Esophagus muscularis mucosa (tissue), 4 donors: ENCODE results near the gene LRRC8C. TPM values are rescaled to one million over a fixed set of nuclear protein-coding genes. Genes with fewer than 3 reads are reported as not detected.

ENCODE experiments used
- DNase-seq: peaks from one replicate; pipeline ENCODE4 v3.0.0-alpha.2; 2017; ENCODE audit errors: extremely low spot score
- H3K27ac ChIP-seq, 4 donors: fragments of 200-600 bp; sonication (generic); replicated peaks in 1 of 4; 1 replicate in 3 of 4; 2 replicates in 1 of 4; pipeline ENCODE4 v1.5.1; 2016 to 2019; ENCODE audit warnings: mild to moderate bottlenecking in 1 of 4
- H3K27me3 ChIP-seq, 4 donors: fragments of 200-600 bp; sonication (generic); one replicate each; pipeline versions ENCODE4 v1.5.1 to v1.6.0; 2016 to 2019
- H3K36me3 ChIP-seq, 4 donors: fragments of 200-600 bp; sonication (generic); one replicate each; pipeline ENCODE4 v1.5.1; 2016 to 2019
- H3K4me1 ChIP-seq, 4 donors: fragments of 200-600 bp; sonication (generic); one replicate each; pipeline ENCODE4 v1.5.1; 2016 to 2019
- H3K4me3 ChIP-seq, 4 donors: fragments of 200-600 bp; sonication (generic); 1 replicate in 2 of 4; 2 replicates in 2 of 4; pipeline ENCODE4 v1.5.1; 2016 to 2019; ENCODE audit warnings: mild to moderate bottlenecking in 4 of 4, moderate library complexity in 1 of 4
- H3K9me3 ChIP-seq, 4 donors: fragments of 200-600 bp; sonication (generic); 1 replicate in 3 of 4; 2 replicates in 1 of 4; pipeline ENCODE4 v1.5.1; 2016 to 2019
- CTCF ChIP-seq, 3 experiments: fragments of 200-600 bp in 2 of 3; fragments of 450-650 bp in 1 of 3; sonication (generic) in 2 of 3; IDR thresholded peaks; one replicate each; pipeline ENCODE4 v1.5.1; 2017 to 2019; ENCODE audit warnings: antibody characterized with exemption in 3 of 3, mild to moderate bottlenecking in 2 of 3, moderate library complexity in 1 of 3
- EP300 ChIP-seq: sonication (generic); formaldehyde crosslinking; IDR thresholded peaks from one replicate; pipeline ENCODE4 v1.6.1; 2017; ENCODE audit warnings: antibody characterized with exemption
- POLR2A ChIP-seq: fragments of 450-650 bp; IDR thresholded peaks from one replicate; pipeline ENCODE4 v1.6.1; 2017; ENCODE audit warnings: antibody characterized with exemption, moderate library complexity, mild to moderate bottlenecking, low read depth
- POLR2AphosphoS5 ChIP-seq, 2 donors: sonication (generic); formaldehyde crosslinking; IDR thresholded peaks; one replicate each; pipeline ENCODE4 v1.6.1; 2017; ENCODE audit warnings: antibody characterized with exemption in 2 of 2
- WGBS: methylation state at CpG from one replicate; pipeline ENCODE4 v1.1.5; 2018; 5-methylcytosine and 5-hydroxymethylcytosine counted together
- intact Hi-C: fragments of 100-400 bp; cut with DNase I; formaldehyde crosslinking; loops from one replicate; pipeline ENCODE4 v1.15.1; 2023
- total RNA-seq, 4 donors: library from RNA; depleted of rRNA; stranded (reverse); fragments of >200 nt; gene quantifications; one replicate each; pipeline versions ENCODE4 v1.1.0 to v1.2.1, GENCODE V29; 2016

LRRC8C gene
- total RNA-seq, 4 donors from 2014 or later: 5.8 to 8.9 (median 7.4) TPM

GRCh38 chr1:89724369-89725010 lies 91.6 kb downstream of the LRRC8C start:
- Histone ChIP-seq H3K36me3 (no peaks in the 10 kb centered on the region), H3K27me3 (no peaks in the 10 kb centered on the region), H3K4me1 (peaks cover 19 to 33% (median 26%) of the 10 kb centered on the region in 4 donors), H3K9me3 (no peaks in the 10 kb centered on the region), H3K4me3 (no peak overlapping the region), H3K27ac (peak overlapping the region; percentile 18 to 37 (median 35))
- intact Hi-C loops: no loop called here
- TF ChIP-seq POLR2A (no peak), POLR2AphosphoS5 (IDR thresholded peaks at IDR 0.05) (peak in 1 of 2 donors; percentile 40)
- 57% methylated on average over 3 of the region's 3 CpGs for WGBS
- DNase-seq: no peak

GRCh38 chr1:89725011-89725370 lies 92.1 kb downstream of the LRRC8C start:
- no peaks in the 10 kb centered on the region for H3K27me3 ChIP-seq
- no peak for DNase-seq
- H3K36me3 ChIP-seq: no peaks in the 10 kb centered on the region
- WGBS: 43% methylated on average over 4 of the region's 4 CpGs
- TF ChIP-seq EP300: no peak
- no peak for TF ChIP-seq CTCF (IDR thresholded peaks at IDR 0.05)
- TF ChIP-seq POLR2A: no peak
- no peak for TF ChIP-seq POLR2AphosphoS5 (IDR thresholded peaks at IDR 0.05)
- no peaks in the 10 kb centered on the region for H3K9me3 ChIP-seq
- H3K4me1 ChIP-seq: peaks cover 15 to 28% (median 22%) of the 10 kb centered on the region in 4 donors
- no peak overlapping the region for H3K4me3 ChIP-seq
- peak overlapping the region; percentile 18 to 37 (median 35) for H3K27ac ChIP-seq
- intact Hi-C loops: no loop called here

- 84% methylated on average over 4 of the region's 4 CpGs for WGBS
- Histone ChIP-seq H3K4me1 (peaks cover 12 to 25% (median 20%) of the 10 kb centered on the region in 4 donors), H3K9me3 (no peaks in the 10 kb centered on the region), H3K27me3 (no peaks in the 10 kb centered on the region), H3K27ac (peak overlapping the region in 2 of 4 donors; percentile 7 to 18), H3K4me3 (no peak overlapping the region), H3K36me3 (no peaks in the 10 kb centered on the region)
- TF ChIP-seq EP300 (no peak), CTCF (IDR thresholded peaks at IDR 0.05) (no peak), POLR2AphosphoS5 (IDR thresholded peaks at IDR 0.05) (no peak), POLR2A (no peak)
- intact Hi-C loops: no loop called here
- DNase-seq: no peak
Observed at GRCh38 chr1:89725631-89726030, 92.7 kb downstream of the LRRC8C start.

- Histone ChIP-seq H3K4me1 (peaks cover 12 to 25% (median 20%) of the 10 kb centered on the region in 4 donors), H3K27ac (peak overlapping the region; percentile 20 to 60 (median 35)), H3K27me3 (no peaks in the 10 kb centered on the region), H3K9me3 (no peaks in the 10 kb centered on the region), H3K4me3 (no peak overlapping the region), H3K36me3 (no peaks in the 10 kb centered on the region)
- TF ChIP-seq POLR2AphosphoS5 (IDR thresholded peaks at IDR 0.05): peak in 1 of 2 donors; percentile 7
- no peak for TF ChIP-seq EP300
- intact Hi-C loops: no loop called here
- WGBS: 76% methylated on average over 12 of the region's 12 CpGs
- DNase-seq: no peak
Observed at GRCh38 chr1:89727517-89728312, 94.8 kb downstream of the LRRC8C start.

GRCh38 chr1:89728381-89728780 lies 95.5 kb downstream of the LRRC8C start:
- Histone ChIP-seq H3K9me3 (no peaks in the 10 kb centered on the region), H3K4me3 (no peak overlapping the region), H3K4me1 (peaks cover 12 to 25% (median 20%) of the 10 kb centered on the region in 4 donors), H3K36me3 (no peaks in the 10 kb centered on the region), H3K27me3 (no peaks in the 10 kb centered on the region), H3K27ac (peak overlapping the region; percentile 20 to 60 (median 35))
- no peak for TF ChIP-seq POLR2AphosphoS5 (IDR thresholded peaks at IDR 0.05)
- no peak for TF ChIP-seq POLR2A
- TF ChIP-seq EP300: no peak
- TF ChIP-seq CTCF (IDR thresholded peaks at IDR 0.05): no peak
- WGBS: 71% methylated on average over 4 of the region's 4 CpGs
- intact Hi-C loops: no loop called here
- DNase-seq: no peak
